Activated naive CD8-positive, alpha-beta T cell treated with anti-CD3 and anti-CD28 coated beads, Interleukin-2, amount 10 ng/mL, durations not matched to agents 7 days and 5 days (primary cell): ENCODE measurements around the gene TIMM23. TPM values are rescaled to one million over a fixed set of nuclear protein-coding genes. Genes with fewer than 3 reads are reported as not detected.
"Not testable (repeated sequence)": the region's sequence is repeated elsewhere in the genome, so short reads cannot be mapped to it uniquely, and the experiment has no call there.

Source experiments
- ATAC-seq: fragments of 150-1000 bp; cut with Tn5 transposase; one replicate; pipeline ENCODE4 v1.10.0; 2021; ENCODE audit warnings: low read depth, moderate library complexity
- POLR2A ChIA-PET: fragments of 350-600 bp; sonication (Branson Sonifier 250); formaldehyde crosslinking; loops from one replicate; lab custom pipeline; 2021; ENCODE audit warnings: antibody characterized with exemption; lab: Charles Lee
- DNase-seq: peaks from one replicate; pipeline ENCODE4 v3.0.0; 2021
- H3K27ac Mint-ChIP-seq: one replicate; pipeline ENCODE4 v1.8.0; 2022; ENCODE audit warnings: mild to moderate bottlenecking, mixed read lengths
- H3K27me3 Mint-ChIP-seq: one replicate; pipeline ENCODE4 v1.8.0; 2022; ENCODE audit warnings: mild to moderate bottlenecking, moderate library complexity, mixed read lengths
- H3K36me3 Mint-ChIP-seq: one replicate; pipeline ENCODE4 v1.8.0; 2021; ENCODE audit warnings: mild to moderate bottlenecking, mixed read lengths
- H3K4me1 Mint-ChIP-seq: one replicate; pipeline ENCODE4 v1.8.0; 2021; ENCODE audit warnings: mixed read lengths
- H3K4me3 Mint-ChIP-seq: one replicate; pipeline ENCODE4 v1.8.0; 2022; ENCODE audit warnings: mild to moderate bottlenecking, moderate library complexity, mixed read lengths
- H3K9me3 Mint-ChIP-seq: one replicate; pipeline ENCODE4 v1.8.0; 2021; ENCODE audit warnings: mixed read lengths
- total RNA-seq, 2 experiments: library from RNA; stranded (reverse); gene quantifications; one replicate each; pipeline ENCODE4 v1.2.3, GENCODE V29; 2021

Gene TIMM23
- total RNA-seq, 2 experiments from 2014 or later = 42.7 to 43.8 TPM

DNA sequence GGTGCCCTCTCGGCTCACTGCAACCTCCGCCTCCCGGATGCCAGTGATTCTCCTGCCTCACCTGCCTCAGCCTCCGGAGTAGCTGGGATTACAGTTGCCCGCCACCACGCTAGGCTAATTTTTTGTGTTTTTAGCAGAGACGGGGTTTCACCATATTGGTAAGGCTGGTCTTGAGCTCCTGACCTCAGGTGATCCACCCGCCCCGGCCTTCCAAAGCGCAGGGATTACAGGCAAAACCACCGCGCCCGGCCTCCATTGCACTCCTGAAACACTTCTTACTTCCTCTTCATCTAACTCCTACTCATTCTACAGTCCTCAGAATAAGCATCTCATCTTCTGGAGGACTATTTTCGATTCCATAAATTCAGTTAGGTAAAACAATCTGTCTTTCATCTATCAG, 1.3 kb upstream of the TIMM23 start:
- Mint-ChIP-seq H3K27ac (peak overlapping the region; percentile 87), H3K4me3 (peak overlapping the region; percentile 95), H3K4me1 (peaks cover 29% of the 10 kb centered on the region)
- ATAC-seq, DNase-seq, H3K36me3 Mint-ChIP-seq, H3K27me3 Mint-ChIP-seq, H3K9me3 Mint-ChIP-seq: not testable (repeated sequence)
- POLR2A ChIA-PET = interaction anchor here (0.9 kb wide), 1 partner anchor 53 kb away, joined by 3 read pairs; no protein-coding TSS in a partner anchor

DNA sequence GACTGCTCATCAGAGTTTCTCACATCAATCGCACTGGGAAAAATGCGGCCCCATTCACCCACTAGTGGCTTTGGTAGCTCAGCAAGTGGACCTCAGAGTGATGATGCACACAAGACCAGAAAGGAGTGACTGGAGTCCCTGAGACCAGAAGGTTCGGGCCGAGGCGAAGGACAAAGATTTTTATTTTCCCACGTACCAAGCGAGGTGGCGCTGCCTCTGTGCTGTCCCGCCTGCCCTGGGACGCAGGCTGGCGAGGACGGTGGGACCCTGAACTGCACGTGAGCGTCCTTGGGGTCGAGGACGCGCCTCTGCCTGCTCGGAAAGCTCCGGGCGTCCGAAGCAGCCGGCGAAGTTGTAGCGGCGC, 565 bp upstream of the TIMM23 start:
- not testable (repeated sequence) for H3K36me3 Mint-ChIP-seq, H3K27me3 Mint-ChIP-seq, H3K9me3 Mint-ChIP-seq, DNase-seq
- peaks cover 27% of the 10 kb centered on the region for H3K4me1 Mint-ChIP-seq
- peak overlapping the region; percentile 93 for H3K27ac Mint-ChIP-seq
- H3K4me3 Mint-ChIP-seq = peak overlapping the region; percentile 95
- peak; percentile 46 for ATAC-seq
- POLR2A ChIA-PET = interaction anchor here (0.9 kb wide), 1 partner anchor 52 kb away, joined by 3 read pairs; no protein-coding TSS in a partner anchor

DNA sequence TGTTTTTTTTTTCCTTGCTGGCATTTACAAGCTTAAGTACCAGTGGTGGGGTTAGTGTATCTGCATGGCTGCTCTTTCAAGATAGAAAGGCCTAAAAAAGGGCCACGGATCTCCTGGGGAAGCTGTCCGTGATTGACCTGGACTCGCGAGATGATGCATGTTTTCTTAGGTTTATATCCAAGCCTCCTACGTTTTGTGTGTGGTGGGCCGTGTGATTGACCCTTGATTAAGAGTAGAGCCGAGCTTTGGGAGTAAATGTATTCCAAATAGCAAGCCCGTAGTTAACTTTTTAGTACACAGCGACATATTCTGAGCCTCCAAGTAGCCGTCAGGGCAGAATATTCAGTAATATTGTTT, 502 bp downstream of the TIMM23 start:
- Mint-ChIP-seq H3K27ac (peak overlapping the region; percentile 93), H3K4me3 (peak overlapping the region; percentile 95), H3K4me1 (peaks cover 24% of the 10 kb centered on the region)
- H3K27me3 Mint-ChIP-seq, H3K36me3 Mint-ChIP-seq, H3K9me3 Mint-ChIP-seq, POLR2A ChIA-PET, DNase-seq: not testable (repeated sequence)
- ATAC-seq = peak; percentile 34

DNA sequence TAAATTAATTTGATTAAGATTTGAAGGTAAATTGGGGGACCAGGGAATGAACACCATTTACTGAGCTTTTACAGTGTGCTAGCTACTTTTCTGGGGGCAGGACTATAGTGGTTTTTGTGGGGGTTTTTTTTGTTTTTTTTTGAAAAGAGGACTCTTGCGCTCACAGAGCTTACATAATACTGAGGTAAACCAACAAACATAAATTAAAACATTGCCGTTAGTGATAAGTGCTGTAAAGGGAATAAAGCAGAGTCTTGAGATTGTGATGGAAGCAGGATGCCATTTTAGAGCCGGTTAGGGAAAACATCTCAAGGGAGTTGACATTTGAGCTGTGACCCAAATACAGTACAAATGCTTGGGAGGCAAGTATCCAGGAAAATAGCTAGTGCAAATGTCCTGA, 1.8 kb downstream of the TIMM23 start:
- POLR2A ChIA-PET, ATAC-seq, H3K27me3 Mint-ChIP-seq, H3K36me3 Mint-ChIP-seq, DNase-seq, H3K9me3 Mint-ChIP-seq: not testable (repeated sequence)
- H3K4me3 Mint-ChIP-seq = peak overlapping the region; percentile 95
- H3K4me1 Mint-ChIP-seq = peaks cover 24% of the 10 kb centered on the region
- peak overlapping the region; percentile 12 for H3K27ac Mint-ChIP-seq

DNA sequence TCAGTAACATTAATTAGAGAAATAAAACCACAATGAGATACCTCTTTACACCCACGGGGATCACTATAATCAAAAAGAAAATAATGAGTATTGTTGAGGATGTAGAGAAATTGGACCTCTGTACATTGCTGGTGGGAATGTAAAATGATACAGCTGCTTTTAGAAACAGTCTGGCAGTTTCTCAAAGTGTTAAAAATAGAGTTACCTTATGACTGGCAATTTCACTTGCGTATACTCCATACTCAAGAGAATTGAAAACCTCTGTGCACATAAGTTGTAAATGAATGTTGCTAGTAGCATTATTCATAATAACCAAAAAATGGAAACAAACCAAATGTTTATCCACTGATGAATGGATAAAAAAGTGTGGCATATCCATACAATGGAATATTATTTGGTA, 6.3 kb downstream of the TIMM23 start:
- peaks cover 11% of the 10 kb centered on the region for H3K4me1 Mint-ChIP-seq
- DNase-seq, H3K27me3 Mint-ChIP-seq, H3K27ac Mint-ChIP-seq, H3K9me3 Mint-ChIP-seq, H3K4me3 Mint-ChIP-seq, POLR2A ChIA-PET, ATAC-seq, H3K36me3 Mint-ChIP-seq: not testable (repeated sequence)

DNA sequence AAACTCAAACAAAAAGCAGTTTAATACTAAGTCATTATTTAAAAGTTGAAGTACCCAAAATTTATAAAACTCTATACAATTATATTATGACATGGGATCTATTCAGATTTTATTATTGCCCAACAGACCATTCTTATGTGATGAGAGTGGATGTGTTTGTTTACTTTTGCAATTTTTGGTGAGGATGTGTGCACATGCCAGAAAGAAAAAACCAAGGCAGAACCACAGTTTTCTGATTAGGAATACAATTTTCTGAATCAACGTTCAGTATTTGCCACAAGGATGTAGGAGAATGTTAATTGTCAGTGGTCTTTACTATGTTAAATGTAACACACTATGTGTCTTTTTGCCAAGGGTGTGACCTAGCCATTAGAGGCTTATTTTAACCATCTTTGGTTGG, 9.1 kb downstream of the TIMM23 start:
- H3K4me1 Mint-ChIP-seq, H3K27ac Mint-ChIP-seq, DNase-seq, H3K9me3 Mint-ChIP-seq, H3K4me3 Mint-ChIP-seq, H3K36me3 Mint-ChIP-seq, H3K27me3 Mint-ChIP-seq, POLR2A ChIA-PET, ATAC-seq: not testable (repeated sequence)

DNA sequence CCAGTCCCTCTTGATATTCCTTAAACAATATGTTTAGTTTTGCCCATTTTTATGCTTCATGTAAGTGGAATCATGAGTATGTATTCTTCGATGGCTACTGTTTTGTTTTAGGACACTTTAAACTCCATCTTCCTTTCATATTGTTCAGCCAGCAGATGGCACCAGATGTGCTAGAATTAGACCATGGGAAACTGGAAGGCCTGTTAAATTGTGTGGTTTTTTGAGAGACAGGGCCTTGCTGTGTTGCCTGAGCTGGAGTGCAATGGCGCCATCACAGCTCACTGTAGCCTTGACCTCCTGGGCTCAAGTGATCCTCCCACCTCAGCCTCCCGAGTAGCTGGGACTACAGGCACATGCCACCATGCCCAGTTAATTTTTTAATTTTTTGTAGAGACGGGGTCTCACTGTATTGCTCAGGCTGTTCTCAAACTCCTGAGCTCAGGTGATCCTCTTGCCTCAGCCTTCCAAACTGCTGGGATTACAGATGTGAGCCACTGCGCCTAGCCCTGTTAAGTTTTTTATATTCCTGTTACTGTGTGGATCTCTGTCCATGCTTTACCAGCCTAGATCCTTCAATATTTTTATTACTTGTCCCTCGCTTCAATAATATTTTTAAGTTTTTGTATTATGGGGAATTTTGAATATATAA, 11.4 kb downstream of the TIMM23 start:
- H3K27me3 Mint-ChIP-seq, H3K27ac Mint-ChIP-seq, POLR2A ChIA-PET, H3K4me3 Mint-ChIP-seq, H3K9me3 Mint-ChIP-seq, DNase-seq, H3K36me3 Mint-ChIP-seq, H3K4me1 Mint-ChIP-seq: not testable (repeated sequence)
- ATAC-seq = peak; percentile 63

DNA sequence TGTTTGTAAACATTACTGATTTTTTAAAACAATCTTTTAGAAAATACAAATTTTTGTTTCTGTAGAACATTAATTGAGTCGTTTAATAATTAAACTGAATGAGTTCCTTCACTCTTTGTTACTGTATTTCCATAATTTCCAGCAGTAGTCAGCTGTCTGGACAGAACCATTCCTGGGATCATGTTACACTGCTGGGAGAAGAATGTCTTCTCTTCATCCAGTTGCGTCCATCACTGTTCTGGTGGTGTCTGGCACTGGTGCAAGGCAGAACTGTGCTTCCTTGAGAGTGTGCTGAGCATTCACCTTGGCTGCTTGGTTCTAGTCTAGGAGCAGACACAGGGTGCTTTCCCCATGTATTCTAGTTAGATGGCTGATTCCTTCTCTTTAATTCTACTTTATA, 12.2 kb downstream of the TIMM23 start:
- H3K4me1 Mint-ChIP-seq = not testable (repeated sequence)

DNA sequence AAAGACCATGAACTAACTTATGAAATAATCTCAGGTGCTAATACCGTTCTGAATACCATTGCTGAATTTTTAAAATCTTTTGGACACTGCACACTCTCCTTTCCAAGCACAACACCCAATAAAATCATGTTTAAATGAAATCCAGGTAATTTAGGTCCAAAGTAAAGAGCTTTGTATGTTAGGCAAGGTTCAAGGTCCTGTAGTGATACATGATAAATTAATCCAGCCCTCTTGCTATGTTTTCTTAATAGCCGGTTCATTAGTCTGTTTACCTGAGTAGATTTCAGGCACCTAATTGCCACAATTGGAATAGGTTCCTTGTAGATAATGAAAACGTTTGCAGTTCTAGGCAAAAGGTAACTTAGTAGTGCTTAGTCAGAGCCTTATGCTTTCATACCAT, 13.3 kb downstream of the TIMM23 start:
- POLR2A ChIA-PET, ATAC-seq, H3K27me3 Mint-ChIP-seq, H3K4me3 Mint-ChIP-seq, H3K9me3 Mint-ChIP-seq, DNase-seq, H3K36me3 Mint-ChIP-seq, H3K4me1 Mint-ChIP-seq, H3K27ac Mint-ChIP-seq: not testable (repeated sequence)

More for the DNA sequence above, 12.2 kb downstream of the TIMM23 start:
- ATAC-seq, H3K27me3 Mint-ChIP-seq, H3K36me3 Mint-ChIP-seq, POLR2A ChIA-PET, DNase-seq, H3K4me3 Mint-ChIP-seq, H3K27ac Mint-ChIP-seq, H3K9me3 Mint-ChIP-seq: not testable (repeated sequence)

DNA sequence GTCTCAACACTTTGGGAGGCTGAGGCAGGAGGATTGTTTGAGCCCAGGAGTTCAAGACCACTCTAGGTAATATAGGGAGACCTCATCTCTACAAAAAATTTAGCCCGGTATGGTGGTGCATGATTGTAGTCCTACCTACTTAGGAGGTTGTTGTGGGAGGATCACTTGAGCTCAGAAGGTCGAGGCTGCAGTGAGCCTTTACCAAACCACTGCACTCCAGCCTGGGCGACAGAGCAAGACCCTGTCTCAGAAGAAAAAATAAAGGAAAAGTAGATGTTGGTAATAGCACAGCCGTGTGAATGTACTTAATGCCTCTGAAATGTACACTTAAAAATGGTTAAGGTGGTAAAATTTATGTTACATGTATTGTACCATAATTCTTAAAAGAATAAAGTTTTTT, 25.3 kb downstream of the TIMM23 start:
- H3K4me1 Mint-ChIP-seq = peaks cover 2% of the 10 kb centered on the region
- no peaks in the 10 kb centered on the region for H3K9me3 Mint-ChIP-seq
- POLR2A ChIA-PET = no interaction called here
- peaks cover 33% of the 10 kb centered on the region for H3K36me3 Mint-ChIP-seq
- H3K4me3 Mint-ChIP-seq = no peak overlapping the region
- DNase-seq (no peak), ATAC-seq (no peak)
- H3K27ac Mint-ChIP-seq = no peak overlapping the region
- H3K27me3 Mint-ChIP-seq = no peaks in the 10 kb centered on the region

DNA sequence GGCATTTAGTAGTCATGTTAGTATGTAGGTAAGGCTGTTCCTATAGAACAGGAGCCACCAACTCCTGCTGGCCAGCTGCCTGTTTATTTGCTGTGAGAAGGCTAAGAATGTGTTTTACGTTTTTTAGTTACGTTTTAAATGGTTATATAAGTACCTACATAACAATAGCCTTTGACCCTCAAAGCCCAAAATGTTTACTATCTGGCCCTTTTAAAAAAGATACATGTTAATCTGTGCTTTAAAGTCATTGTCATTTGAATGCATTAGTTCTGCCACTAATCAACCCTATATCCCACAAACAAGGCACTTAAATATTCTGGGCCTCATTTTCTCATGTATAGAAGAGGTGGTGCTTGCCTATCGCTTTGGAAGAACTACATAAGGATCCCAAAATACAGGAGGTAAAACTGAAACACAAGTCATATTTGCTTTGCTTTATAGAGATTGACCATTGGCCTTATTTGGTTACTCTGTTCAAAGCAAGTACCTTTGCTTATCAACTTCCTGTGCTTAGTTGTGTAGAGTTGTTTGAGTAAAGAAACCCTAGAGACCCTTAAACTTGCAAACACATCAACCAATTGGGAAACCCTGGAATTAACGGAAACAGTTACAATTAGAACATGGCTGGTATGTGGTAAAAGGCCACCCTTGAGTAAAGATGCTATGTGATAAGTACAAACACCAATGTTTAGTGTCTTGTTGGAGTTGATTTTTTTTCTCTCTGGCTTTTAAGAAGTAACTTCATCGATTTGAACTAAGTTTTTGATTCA, 25.9 kb downstream of the TIMM23 start:
- no peak for DNase-seq
- Mint-ChIP-seq H3K27ac (no peak overlapping the region), H3K4me3 (no peak overlapping the region), H3K36me3 (peaks cover 32% of the 10 kb centered on the region), H3K9me3 (no peaks in the 10 kb centered on the region), H3K27me3 (no peaks in the 10 kb centered on the region), H3K4me1 (peaks cover 2% of the 10 kb centered on the region)
- POLR2A ChIA-PET = no interaction called here
- no peak for ATAC-seq

DNA sequence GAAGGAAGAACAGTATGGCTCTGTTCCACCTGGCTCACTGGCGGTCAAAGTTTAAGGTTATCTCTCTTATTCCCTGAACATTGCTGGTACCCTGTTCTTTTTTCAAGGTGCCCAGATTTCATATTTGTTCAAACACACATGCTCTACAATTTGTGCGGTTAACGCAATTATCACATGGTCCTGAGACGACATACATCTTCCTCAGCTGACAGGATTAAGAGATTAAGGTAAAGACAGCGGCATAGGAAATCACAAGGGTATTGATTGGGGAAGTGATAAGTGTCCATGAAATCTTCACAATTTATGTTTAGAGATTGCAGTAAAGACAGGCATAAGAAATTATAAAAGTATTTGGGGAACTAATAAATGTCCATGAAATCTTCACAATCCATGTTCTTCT, 27.7 kb downstream of the TIMM23 start:
- ATAC-seq, H3K27ac Mint-ChIP-seq, DNase-seq, POLR2A ChIA-PET, H3K27me3 Mint-ChIP-seq, H3K4me3 Mint-ChIP-seq, H3K9me3 Mint-ChIP-seq, H3K4me1 Mint-ChIP-seq: not testable (repeated sequence)
- H3K36me3 Mint-ChIP-seq = peaks cover 34% of the 10 kb centered on the region

DNA sequence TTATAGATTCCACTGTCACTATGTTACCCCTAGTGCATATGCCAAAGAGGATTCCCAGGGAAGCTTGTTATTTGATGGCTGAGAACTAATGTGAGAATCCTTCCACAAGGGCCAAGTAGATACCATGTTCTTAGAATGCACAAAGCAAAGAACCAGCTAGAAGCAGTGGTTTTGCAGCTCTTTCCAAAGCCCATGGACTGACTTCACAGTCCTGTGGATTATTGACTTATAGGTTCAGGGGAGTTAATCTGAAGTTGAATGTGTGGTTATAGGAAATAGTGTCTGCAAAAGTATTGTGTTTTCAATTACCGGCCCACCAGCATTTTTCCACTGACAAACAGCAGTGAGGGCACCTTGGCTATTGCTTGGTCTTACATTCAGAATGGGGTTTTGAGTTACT, 28.2 kb downstream of the TIMM23 start:
- ATAC-seq (no peak), DNase-seq (no peak)
- POLR2A ChIA-PET = no interaction called here
- H3K9me3 Mint-ChIP-seq = no peaks in the 10 kb centered on the region
- H3K27me3 Mint-ChIP-seq = no peaks in the 10 kb centered on the region
- H3K4me3 Mint-ChIP-seq = no peak overlapping the region
- H3K4me1 Mint-ChIP-seq = peaks cover 2% of the 10 kb centered on the region
- H3K36me3 Mint-ChIP-seq = peaks cover 34% of the 10 kb centered on the region
- no peak overlapping the region for H3K27ac Mint-ChIP-seq

DNA sequence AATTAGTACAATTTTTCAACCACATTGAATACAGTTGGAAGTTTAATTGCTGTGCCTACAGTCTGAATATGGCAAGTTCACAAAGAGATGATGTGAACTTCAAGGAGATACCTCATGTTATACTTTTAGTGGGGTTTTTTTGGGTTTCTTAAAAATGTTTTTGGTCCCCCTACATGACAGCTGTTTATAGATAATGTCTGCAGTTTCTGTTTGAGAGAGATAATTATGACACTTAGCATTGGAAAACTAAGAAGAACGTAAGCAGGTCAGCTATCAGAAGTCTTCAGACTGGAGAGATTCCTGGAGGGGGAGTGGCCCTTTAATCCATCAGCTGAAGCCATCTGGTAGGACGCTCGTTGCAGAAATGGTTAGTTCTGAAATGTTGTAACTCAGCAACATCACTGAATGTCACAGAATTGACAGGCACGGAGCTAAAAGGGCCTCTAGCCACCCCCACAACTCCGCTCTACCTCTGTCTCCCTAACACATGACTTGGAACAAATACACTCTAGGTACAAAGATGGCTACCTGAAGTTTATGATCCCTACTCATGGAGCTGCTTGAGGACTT, 29.0 kb downstream of the TIMM23 start:
- Mint-ChIP-seq H3K4me3 (no peak overlapping the region), H3K27me3 (no peaks in the 10 kb centered on the region), H3K4me1 (peaks cover 2% of the 10 kb centered on the region), H3K27ac (no peak overlapping the region), H3K36me3 (peaks cover 34% of the 10 kb centered on the region), H3K9me3 (no peaks in the 10 kb centered on the region)
- ATAC-seq (no peak), DNase-seq (no peak)
- POLR2A ChIA-PET = interaction anchor here (0.6 kb wide), 1 partner anchor 26 kb away, joined by 4 read pairs; no protein-coding TSS in a partner anchor
